HG03025 (cell line): ENCODE measurements around the gene CWF19L1.

Experiments used
- ATAC-seq: cut with Tn5 transposase; IDR thresholded peaks from one replicate; pipeline ENCODE4 v1.9.1; 2021; ENCODE audit warnings: mild to moderate bottlenecking, moderate library complexity; ENCODE audit not compliant: unreplicated experiment, low FRiP score

Gene CWF19L1

DNA sequence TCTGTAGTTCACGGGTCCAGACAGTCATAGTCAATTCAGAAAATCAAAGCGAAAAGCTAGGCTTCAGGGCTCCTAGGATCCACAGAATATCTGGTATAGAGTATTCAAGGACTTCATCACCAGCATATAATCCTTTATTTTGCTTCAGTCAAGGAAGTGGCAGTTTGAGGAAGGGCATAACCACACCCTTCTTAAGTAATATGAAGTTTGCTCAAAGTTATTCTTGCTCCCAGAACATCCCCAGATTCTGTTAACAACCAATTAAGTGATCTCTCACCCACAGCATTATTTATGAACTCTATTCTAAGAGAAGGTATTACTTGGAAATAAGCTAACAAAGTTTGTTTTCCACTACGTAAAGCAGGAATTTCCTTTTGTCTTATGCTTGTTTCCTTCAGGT, 13.2 kb downstream of the CWF19L1 start:
- ATAC-seq = no peak

GRCh38 chr10:100253041-100253440, 14.4 kb downstream of the CWF19L1 start:
- no peak for ATAC-seq

DNA sequence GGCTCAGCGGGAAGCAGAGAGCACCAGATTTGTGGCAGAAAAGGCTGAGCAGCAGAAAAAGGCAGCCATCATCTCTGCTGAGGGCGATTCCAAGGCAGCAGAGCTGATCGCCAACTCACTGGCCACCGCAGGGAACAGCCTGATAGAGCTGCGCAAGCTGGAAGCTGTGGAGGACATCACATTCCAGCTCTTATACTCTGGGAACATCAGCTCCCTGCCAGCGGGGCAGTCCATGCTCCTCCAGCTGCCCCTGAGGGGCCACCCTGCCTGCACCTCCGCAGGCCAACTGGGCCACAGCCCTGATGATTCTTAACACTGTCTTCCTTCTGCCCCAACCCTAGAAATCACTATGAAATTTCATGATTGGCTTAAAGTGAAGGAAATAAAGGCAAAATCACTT, 18.6 kb downstream of the CWF19L1 start:
- no peak for ATAC-seq

GRCh38 chr10:100245484-100246220, 21.8 kb downstream of the CWF19L1 start:
- ATAC-seq = no peak

GRCh38 chr10:100239851-100240250, 27.6 kb downstream of the CWF19L1 start:
- ATAC-seq = no peak

- ATAC-seq = no peak
Observed at GRCh38 chr10:100238429-100238828, 29.0 kb downstream of the CWF19L1 start.

GRCh38 chr10:100232101-100232500, 35.3 kb downstream of the CWF19L1 start:
- no peak for ATAC-seq

DNA sequence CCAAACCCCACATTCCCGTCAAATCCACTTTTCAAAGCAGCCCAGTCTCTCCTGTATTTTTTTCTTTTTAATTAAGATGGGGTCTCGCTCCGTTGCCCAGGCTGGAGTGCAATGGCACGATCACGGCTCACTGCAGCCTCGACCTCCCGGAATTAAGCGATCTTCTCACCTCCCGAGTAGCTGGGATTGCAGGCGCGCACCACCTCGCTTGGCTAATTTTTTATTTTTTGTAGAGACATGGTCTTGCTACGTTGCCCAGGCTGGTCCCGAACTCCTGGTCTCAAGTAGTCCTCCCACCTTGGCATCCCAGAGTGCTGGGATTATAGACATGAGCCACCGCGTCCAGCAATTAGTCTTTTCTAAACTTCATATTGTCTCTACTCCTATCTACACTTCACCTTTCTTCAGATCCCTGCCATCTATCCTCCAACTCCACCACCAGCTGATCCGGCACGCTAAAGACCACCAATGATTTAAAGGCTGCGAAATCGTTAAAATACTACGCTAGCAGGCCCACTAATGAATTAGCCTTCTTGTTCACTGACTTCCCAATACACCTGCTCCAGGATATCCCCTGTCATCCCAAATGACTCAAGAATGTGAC, 37.5 kb downstream of the CWF19L1 start:
- ATAC-seq = no peak

GRCh38 chr10:100223879-100224278, 43.6 kb downstream of the CWF19L1 start:
- no peak for ATAC-seq

DNA sequence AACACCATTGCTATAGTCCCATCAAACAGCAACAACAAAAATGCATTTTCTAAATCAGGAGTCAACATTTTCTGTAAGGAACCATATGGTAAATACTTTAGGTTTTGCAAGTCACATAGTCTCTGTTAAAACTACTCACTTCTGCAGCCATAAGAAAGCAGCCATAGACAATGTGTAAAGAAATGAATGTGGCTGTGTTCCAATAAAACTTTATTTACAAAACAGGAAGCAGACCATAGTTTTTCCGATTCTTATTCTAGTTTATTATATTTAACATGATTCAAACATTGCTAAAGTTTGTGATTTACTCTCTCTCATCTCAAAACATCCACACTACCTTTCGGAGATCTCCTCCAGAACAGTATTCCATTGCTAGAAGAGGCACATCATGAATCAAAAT, 44.9 kb downstream of the CWF19L1 start:
- ATAC-seq = no peak

DNA sequence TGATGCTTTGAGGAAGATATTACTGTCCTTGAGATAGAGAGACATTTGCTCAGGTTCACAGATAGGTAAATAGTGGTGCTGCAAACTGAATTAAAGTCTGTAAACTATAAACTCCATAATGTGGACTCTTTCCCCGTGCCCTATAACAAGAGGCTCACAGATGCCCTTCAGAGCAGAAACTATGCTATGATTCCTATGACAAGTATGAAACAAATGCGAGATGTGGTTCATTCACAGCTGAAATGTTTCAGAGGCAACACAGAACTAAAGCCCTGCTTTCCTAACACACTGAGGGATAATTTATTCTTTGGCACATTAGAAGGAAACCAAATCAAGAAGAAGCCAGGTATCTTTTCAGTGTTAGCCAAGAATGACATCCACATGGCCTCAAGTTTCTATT, 51.4 kb downstream of the CWF19L1 start:
- no peak for ATAC-seq

DNA sequence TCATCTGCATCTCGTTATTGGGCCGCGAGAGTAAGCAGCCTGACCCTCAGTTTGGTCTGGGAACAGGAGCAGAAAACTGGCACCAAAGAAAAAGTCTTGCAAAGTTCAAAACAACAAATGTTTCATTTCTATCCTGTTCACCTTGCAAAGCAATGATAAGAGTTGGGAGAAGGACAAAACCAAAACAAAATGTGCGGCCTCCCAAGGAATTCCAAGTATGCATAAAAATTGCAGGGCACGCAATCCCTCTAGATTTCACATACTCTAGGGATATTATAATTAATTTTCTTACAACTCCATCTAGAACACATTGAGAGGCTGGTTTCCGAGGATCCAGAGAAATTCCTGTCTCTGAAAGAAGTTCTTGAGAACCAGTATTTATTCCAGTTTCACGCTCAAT, 58.1 kb downstream of the CWF19L1 start:
- no peak for ATAC-seq

DNA sequence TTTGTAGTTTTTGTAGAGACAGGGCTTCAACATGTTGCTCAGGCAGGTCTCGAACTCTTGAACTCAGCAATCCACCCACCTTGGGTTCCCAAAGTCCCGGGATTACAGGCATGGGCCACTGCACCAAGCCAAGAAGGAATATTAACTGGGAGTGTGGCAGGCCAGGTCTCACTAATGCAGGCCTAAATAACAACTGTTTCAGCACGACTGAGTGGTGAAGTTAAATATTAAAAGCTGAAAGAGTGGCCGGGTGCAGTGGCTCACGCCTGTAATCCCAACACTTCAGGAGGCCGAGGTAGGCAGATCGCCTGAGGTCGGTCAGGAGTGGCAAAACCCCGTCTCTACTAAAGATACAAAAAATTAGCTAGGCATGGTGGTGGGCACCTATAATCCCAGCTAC, 59.2 kb downstream of the CWF19L1 start:
- ATAC-seq = no peak

DNA sequence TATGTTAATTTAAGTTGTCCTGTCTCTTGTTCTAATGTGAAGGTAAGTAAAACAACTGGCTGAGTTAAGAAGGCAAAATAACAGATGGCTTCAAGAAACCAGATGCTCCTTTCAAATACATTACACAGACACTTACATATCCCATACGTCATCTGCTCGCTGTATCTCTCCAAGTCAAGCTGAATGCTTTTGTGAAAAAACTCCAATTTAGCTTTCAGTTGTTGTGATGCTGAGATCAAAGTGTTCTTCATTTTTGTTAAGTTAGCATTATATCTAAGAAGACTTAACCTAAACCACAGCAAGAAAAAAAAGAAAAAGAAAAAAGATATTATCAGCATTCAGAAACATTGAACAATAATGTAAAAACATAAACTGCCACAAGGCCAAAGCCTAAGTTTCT, 63.1 kb downstream of the CWF19L1 start:
- ATAC-seq = no peak

DNA sequence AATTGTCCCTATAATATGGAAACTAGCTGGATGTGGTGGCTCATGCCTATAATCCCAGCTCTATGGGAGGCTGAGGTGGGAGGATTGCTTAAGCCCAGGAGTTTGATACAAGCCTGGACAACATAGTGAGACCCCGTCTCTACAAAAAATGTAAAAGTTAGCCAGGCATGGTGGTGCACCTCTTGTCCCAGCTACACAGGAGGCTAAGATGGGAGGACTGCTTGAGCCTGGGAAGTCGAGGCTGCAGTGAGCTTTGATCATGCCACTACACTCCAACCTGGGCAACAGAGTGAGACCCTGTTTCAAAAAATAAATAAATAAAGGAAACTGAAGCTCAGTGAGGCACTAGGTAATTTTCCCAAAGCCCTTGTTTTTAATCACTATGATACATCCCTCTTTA, 65.9 kb downstream of the CWF19L1 start:
- ATAC-seq = no peak

- no peak for ATAC-seq
Observed at GRCh38 chr10:100194711-100195110, 72.7 kb downstream of the CWF19L1 start.

DNA sequence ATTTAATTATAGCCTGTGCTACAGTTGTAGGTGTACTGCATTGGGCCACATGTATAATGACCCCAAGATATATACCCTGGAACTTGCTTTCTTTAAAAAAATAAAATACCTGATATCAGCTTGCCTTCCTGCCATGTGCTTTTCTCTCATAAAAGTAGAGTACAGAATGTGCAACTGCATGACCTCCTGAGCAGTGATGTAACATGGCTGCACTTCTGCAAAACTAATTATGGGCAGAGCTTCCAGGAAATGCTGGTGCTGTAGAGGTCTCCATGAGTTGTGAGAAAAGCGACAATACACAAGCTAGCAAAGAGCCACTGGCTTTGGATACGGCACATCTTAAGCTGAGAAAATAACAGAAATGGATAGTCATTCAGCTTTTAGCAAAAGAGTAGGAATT, 75.1 kb downstream of the CWF19L1 start:
- no peak for ATAC-seq

DNA sequence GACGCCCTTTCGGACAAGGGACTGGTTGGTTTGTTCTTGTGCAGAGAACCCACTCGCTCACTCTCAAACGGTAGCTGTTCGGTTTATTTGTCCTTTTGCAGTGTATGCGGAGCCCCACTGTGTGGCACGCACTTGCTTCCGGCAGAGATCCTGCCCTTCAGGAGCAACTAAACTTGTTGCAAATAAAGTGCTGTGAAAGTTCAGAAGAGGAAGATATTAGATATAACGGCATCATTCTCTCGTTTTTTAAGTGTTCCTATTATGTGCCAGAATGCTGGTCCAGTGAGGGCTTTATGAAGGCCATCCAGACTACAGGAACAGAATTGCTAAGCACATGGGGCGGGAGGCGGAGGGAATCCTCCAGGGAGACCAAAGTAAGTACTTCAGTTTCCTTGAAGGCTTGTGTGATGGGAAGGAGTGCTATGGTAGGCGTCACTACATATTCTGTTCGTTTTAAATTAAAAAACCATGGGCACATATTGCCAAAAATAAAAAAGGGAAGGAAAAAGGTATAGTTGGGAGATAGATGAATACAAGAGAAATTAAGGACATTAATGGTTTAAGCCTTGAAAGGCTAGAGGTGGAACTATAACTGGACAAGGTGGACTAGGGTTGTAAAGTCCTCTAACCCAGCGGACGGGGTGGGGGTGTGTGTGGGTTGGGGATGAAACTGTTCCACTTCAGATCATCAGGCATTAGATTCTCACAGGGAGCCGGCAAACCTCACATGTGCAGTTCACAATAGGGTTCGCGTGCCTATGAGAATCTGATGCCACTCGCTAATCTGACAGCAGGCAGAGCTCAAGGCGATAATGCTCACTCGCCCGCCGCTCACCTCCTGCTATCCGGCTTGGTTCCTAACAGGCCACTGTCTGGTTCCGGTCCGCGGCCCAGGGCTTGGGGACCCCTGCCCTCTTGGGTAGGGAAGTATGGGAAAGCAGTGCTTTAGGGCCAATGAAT, 80.9 kb downstream of the CWF19L1 start:
- peak; percentile 41 for ATAC-seq

DNA sequence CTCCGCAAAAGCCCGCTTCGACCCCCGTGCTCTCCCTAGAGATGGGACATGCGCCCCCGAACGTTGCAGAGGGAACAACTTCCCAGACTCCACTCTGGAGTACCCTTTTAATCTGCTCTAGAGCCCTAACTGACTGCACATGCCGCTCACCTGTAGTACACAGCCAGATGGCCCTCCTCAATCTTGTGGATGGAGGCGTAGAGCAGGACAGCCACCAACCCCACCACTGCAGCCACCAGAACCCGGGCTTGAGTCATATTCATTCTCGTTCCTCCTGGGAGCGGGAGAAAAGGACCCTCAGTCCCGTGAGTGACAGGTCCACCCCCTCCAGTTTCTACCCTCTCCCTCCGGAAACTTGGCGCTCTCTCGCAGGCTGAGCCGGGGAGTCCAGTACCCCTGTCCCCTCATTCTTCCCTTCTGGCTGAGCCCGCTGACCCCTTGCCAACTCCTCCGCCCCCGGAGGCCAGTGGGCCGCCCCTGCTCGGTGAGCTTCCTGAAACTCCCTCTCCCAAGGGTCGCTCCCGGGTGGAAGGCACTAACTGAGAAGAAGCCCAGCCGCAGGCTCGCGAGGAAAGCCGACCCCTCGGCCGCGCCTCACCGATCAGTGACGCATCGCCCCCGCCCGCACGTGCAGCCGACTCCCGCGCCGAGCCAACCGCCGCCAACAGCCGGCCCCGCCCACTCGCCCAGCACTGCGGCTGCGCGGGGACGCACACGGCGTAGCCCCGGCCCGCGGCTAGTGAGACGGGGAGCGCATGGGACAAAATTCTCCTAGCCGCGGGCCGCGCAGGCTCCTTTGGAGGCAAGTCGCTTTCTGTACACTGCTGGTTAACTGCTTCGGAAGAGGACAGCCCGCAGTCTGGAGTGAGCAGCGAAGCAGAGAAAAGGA, 81.8 kb downstream of the CWF19L1 start, which contains the start of gene ERLIN1:
Gene ERLIN1, minus strand, starts transcription at position 666 of the 889 bp plus-strand sequence. Its CDS starts 403 bp downstream, at position 263.
- peak; percentile 81 for ATAC-seq

- ATAC-seq = no peak
Observed at GRCh38 chr10:100184840-100185239, 82.6 kb downstream of the CWF19L1 start.
